Neural cell (in vitro differentiated cells): Measurements from ENCODE around the gene TRIP6. TPM values are rescaled to one million over a fixed set of nuclear protein-coding genes. Genes with fewer than 3 reads are reported as not detected.

ENCODE experiments used
- H2AFZ ChIP-seq: fragments of 200-600, 300-800 bp; sonication (generic), shearing (Covaris generic); 2 replicates; pipeline ENCODE4 v1.6.0; 2014; ENCODE audit warnings: low read depth, mild to moderate bottlenecking, antibody characterized with exemption, low read length, moderate library complexity
- H3F3A ChIP-seq: fragments of 200-600 bp; shearing (Covaris generic); 2 replicates; pipeline ENCODE4 v1.6.1; 2016; ENCODE audit warnings: mild to moderate bottlenecking, moderate library complexity, mixed read lengths, antibody characterized with exemption, low read length; ENCODE audit not compliant: insufficient read depth, poor library complexity, severe bottlenecking
- H3K27ac ChIP-seq: fragments of 200-600, 300-800 bp; sonication (generic), shearing (Covaris generic); 2 replicates; pipeline ENCODE4 v1.5.1; 2014; ENCODE audit warnings: mild to moderate bottlenecking, low read length, moderate library complexity
- H3K27me3 ChIP-seq: fragments of 300-800, 200-600 bp; sonication (generic), shearing (Covaris generic); 2 replicates; pipeline ENCODE4 v1.6.0; 2014; ENCODE audit warnings: mild to moderate bottlenecking, low read depth, low read length, moderate library complexity; ENCODE audit not compliant: insufficient read depth
- H3K36me3 ChIP-seq: fragments of 300-800, 200-600 bp; sonication (generic), shearing (Covaris generic); 2 replicates; pipeline ENCODE4 v1.5.1; 2014; ENCODE audit warnings: mild to moderate bottlenecking, antibody characterized with exemption, low read length, moderate library complexity; ENCODE audit not compliant: insufficient read depth
- H3K4me2 ChIP-seq: fragments of 300-800, 200-600 bp; sonication (generic), shearing (Covaris generic); 2 replicates; pipeline ENCODE4 v1.6.0; 2014; ENCODE audit warnings: mild to moderate bottlenecking, low read length
- H3K4me3 ChIP-seq: fragments of 300-800, 200-600 bp; sonication (generic), shearing (Covaris generic); 2 replicates; pipeline ENCODE4 v1.5.1; 2014; ENCODE audit warnings: mild to moderate bottlenecking, low read length, moderate library complexity
- H3K79me2 ChIP-seq: fragments of 200-600 bp; shearing (Covaris generic); replicated peaks from 2 replicates; pipeline ENCODE4 v1.6.0; 2014; ENCODE audit warnings: mild to moderate bottlenecking, low read length, moderate library complexity; ENCODE audit not compliant: insufficient read depth
- H3K9ac ChIP-seq: fragments of 300-800, 200-600 bp; sonication (generic), shearing (Covaris generic); 2 replicates; pipeline ENCODE4 v1.6.1; 2016; ENCODE audit warnings: mild to moderate bottlenecking, low read length, mixed read lengths
- H3K9me2 ChIP-seq: fragments of 200-600 bp; shearing (Covaris generic); 2 replicates; pipeline ENCODE4 v1.6.1; 2016; ENCODE audit warnings: mild to moderate bottlenecking, low read length, mixed read lengths; ENCODE audit not compliant: insufficient read depth
- H3K9me3 ChIP-seq: fragments of 200-600, 300-800 bp; sonication (generic), shearing (Covaris generic); 2 replicates; pipeline ENCODE4 v1.6.1; 2016; ENCODE audit warnings: mild to moderate bottlenecking, mixed run types, low read length, moderate library complexity, mixed read lengths
- H4K20me1 ChIP-seq: fragments of 200-600 bp; shearing (Covaris generic); 2 replicates; pipeline ENCODE4 v1.6.1; 2016; ENCODE audit warnings: mild to moderate bottlenecking, mixed run types; ENCODE audit not compliant: insufficient read depth
- EP300 ChIP-seq: fragments of 450-650 bp; conservative IDR thresholded peaks from 2 replicates; pipeline ENCODE4 v1.6.1; 2014; ENCODE audit warnings: antibody characterized with exemption, mild to moderate bottlenecking, moderate library complexity; ENCODE audit not compliant: poor library complexity, severe bottlenecking
- EZH2 ChIP-seq: fragments of 200-600, 300-800 bp; shearing (Covaris generic), sonication (generic); IDR thresholded peaks from 2 replicates; pipeline ENCODE4 v1.6.1; 2014; ENCODE audit warnings: antibody characterized with exemption, low read length, borderline replicate concordance, mild to moderate bottlenecking; ENCODE audit not compliant: insufficient read depth, poor library complexity, severe bottlenecking
- MXI1 ChIP-seq: fragments of 450-650 bp; conservative IDR thresholded peaks from 2 replicates; pipeline ENCODE4 v1.6.1; 2014; ENCODE audit warnings: antibody characterized with exemption, mild to moderate bottlenecking; ENCODE audit not compliant: poor library complexity, severe bottlenecking
- POLR2AphosphoS5 ChIP-seq: IDR thresholded peaks from 2 replicates; pipeline ENCODE4 v1.6.1; 2012
- RAD21 ChIP-seq: fragments of 450-650 bp; conservative IDR thresholded peaks from 2 replicates; pipeline ENCODE4 v1.6.1; 2014; ENCODE audit warnings: antibody characterized with exemption, mild to moderate bottlenecking, moderate library complexity
- SMC3 ChIP-seq: fragments of 450-650 bp; conservative IDR thresholded peaks from 2 replicates; pipeline ENCODE4 v1.6.1; 2014; ENCODE audit warnings: antibody characterized with exemption, mild to moderate bottlenecking, moderate library complexity; ENCODE audit not compliant: poor library complexity
- TAF1 ChIP-seq: IDR thresholded peaks from 2 replicates; pipeline ENCODE4 v1.6.1; 2012; ENCODE audit warnings: low read depth
- polyA plus RNA-seq: library from polyadenylated mRNA; depleted of rRNA; stranded (reverse); fragments of >200 nt; gene quantifications from 2 replicates; pipeline ENCODE4 v1.2.3, GENCODE V29; 2014
- TF ChIP-seq, protein P1 (sequence below): fragments of 450-650 bp; IDR thresholded peaks from 2 replicates; pipeline ENCODE4 v1.5.1; 2014; ENCODE audit warnings: antibody characterized with exemption, mild to moderate bottlenecking, moderate library complexity; ENCODE audit not compliant: poor library complexity, severe bottlenecking
- TF ChIP-seq, protein P2 (sequence below): IDR thresholded peaks from 2 replicates; pipeline ENCODE4 v1.6.1; 2012; ENCODE audit warnings: borderline replicate concordance

TRIP6 gene
- polyA plus RNA-seq, 1 donor from 2014 or later = 2.1 TPM

- no peaks in the 10 kb centered on the region for H3K9me2 ChIP-seq
- no peak overlapping the region for H3K9ac ChIP-seq
- H3K4me3 ChIP-seq = no peak overlapping the region
- H3K36me3 ChIP-seq = no peaks in the 10 kb centered on the region
- H3F3A ChIP-seq = no peaks in the 10 kb centered on the region
- no peaks in the 10 kb centered on the region for H3K9me3 ChIP-seq
- H3K27ac ChIP-seq = no peak overlapping the region
- no peak overlapping the region for H2AFZ ChIP-seq
- H3K79me2 ChIP-seq = no peaks in the 10 kb centered on the region
- peaks cover 27% of the 10 kb centered on the region for H3K27me3 ChIP-seq
- H4K20me1 ChIP-seq = no peaks in the 10 kb centered on the region
- TF ChIP-seq POLR2AphosphoS5 = no peak
- no peak for TF ChIP-seq EP300
- TF ChIP-seq TAF1 = no peak
- TF ChIP-seq, protein P1, sequence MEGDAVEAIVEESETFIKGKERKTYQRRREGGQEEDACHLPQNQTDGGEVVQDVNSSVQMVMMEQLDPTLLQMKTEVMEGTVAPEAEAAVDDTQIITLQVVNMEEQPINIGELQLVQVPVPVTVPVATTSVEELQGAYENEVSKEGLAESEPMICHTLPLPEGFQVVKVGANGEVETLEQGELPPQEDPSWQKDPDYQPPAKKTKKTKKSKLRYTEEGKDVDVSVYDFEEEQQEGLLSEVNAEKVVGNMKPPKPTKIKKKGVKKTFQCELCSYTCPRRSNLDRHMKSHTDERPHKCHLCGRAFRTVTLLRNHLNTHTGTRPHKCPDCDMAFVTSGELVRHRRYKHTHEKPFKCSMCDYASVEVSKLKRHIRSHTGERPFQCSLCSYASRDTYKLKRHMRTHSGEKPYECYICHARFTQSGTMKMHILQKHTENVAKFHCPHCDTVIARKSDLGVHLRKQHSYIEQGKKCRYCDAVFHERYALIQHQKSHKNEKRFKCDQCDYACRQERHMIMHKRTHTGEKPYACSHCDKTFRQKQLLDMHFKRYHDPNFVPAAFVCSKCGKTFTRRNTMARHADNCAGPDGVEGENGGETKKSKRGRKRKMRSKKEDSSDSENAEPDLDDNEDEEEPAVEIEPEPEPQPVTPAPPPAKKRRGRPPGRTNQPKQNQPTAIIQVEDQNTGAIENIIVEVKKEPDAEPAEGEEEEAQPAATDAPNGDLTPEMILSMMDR = no peak
- TF ChIP-seq RAD21 = no peak
- no peak for TF ChIP-seq SMC3
- TF ChIP-seq MXI1 = no peak
- TF ChIP-seq, protein P2, sequence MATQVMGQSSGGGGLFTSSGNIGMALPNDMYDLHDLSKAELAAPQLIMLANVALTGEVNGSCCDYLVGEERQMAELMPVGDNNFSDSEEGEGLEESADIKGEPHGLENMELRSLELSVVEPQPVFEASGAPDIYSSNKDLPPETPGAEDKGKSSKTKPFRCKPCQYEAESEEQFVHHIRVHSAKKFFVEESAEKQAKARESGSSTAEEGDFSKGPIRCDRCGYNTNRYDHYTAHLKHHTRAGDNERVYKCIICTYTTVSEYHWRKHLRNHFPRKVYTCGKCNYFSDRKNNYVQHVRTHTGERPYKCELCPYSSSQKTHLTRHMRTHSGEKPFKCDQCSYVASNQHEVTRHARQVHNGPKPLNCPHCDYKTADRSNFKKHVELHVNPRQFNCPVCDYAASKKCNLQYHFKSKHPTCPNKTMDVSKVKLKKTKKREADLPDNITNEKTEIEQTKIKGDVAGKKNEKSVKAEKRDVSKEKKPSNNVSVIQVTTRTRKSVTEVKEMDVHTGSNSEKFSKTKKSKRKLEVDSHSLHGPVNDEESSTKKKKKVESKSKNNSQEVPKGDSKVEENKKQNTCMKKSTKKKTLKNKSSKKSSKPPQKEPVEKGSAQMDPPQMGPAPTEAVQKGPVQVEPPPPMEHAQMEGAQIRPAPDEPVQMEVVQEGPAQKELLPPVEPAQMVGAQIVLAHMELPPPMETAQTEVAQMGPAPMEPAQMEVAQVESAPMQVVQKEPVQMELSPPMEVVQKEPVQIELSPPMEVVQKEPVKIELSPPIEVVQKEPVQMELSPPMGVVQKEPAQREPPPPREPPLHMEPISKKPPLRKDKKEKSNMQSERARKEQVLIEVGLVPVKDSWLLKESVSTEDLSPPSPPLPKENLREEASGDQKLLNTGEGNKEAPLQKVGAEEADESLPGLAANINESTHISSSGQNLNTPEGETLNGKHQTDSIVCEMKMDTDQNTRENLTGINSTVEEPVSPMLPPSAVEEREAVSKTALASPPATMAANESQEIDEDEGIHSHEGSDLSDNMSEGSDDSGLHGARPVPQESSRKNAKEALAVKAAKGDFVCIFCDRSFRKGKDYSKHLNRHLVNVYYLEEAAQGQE = no peak
- no peak for TF ChIP-seq EZH2
- no peak overlapping the region for H3K4me2 ChIP-seq
Observed at GRCh38 chr7:100825215-100825671, 41.9 kb upstream of the TRIP6 start.

DNA sequence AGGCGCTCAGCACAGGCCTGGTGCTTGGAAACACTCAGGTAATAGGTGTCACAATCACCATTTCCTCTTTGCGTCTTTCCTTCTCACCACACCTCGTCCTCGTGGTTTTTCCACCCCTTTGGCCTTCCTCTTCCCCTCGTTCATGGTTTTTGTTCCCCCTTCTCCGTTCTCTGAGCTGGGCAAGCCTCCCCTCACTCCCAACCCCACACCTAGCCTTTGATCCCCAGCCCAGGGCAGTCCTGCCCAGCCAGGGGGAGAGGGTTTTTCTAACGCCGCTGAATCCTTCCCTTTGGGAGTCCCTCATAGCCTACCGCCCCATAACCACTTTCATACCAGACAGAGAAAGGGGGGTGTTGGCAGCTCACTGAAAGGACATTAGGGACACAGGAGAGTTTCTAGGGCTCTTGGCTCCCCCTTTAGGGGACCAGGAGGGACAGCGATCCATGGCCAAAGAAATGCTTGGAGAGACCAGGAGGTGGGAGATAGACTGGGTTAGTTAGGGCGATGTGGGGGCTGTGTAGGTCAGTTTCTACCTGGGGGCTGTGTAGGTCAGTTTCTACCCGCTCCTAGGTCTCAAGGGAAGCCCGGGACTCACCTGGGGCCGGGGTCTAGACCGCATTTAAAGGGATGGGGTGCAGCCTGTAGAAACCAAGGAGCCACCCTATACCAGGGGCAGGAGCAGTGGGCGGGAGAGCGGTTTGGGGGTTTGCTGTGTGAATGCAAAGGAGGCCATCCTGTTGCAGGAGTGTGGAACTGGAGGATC, 41.3 kb upstream of the TRIP6 start:
- Histone ChIP-seq H3F3A (no peaks in the 10 kb centered on the region), H3K79me2 (no peaks in the 10 kb centered on the region), H3K27ac (no peak overlapping the region), H3K36me3 (no peaks in the 10 kb centered on the region), H3K4me2 (no peak overlapping the region), H3K9me2 (no peaks in the 10 kb centered on the region), H3K9me3 (no peaks in the 10 kb centered on the region), H3K9ac (no peak overlapping the region), H4K20me1 (no peaks in the 10 kb centered on the region), H3K27me3 (peaks cover 27% of the 10 kb centered on the region), H2AFZ (no peak overlapping the region), H3K4me3 (no peak overlapping the region)
- TF ChIP-seq MXI1 (no peak), RAD21 (no peak), TAF1 (no peak)
- TF ChIP-seq, protein P2 = no peak
